Activated CD4-positive, CD25-positive, alpha-beta regulatory T cell treated with anti-CD3 and anti-CD28 coated beads, Interleukin-2, amount 50 U/mL, for 24 hours (primary cell): ENCODE data around the gene CHST11.

Source experiments
- ATAC-seq, 2 donors: fragments of 150-1000 bp; cut with Tn5 transposase; one replicate each; pipeline ENCODE4 v1.10.0; 2021; ENCODE audit warnings: mild to moderate bottlenecking in 1 of 2, moderate library complexity in 1 of 2

CHST11 gene

DNA sequence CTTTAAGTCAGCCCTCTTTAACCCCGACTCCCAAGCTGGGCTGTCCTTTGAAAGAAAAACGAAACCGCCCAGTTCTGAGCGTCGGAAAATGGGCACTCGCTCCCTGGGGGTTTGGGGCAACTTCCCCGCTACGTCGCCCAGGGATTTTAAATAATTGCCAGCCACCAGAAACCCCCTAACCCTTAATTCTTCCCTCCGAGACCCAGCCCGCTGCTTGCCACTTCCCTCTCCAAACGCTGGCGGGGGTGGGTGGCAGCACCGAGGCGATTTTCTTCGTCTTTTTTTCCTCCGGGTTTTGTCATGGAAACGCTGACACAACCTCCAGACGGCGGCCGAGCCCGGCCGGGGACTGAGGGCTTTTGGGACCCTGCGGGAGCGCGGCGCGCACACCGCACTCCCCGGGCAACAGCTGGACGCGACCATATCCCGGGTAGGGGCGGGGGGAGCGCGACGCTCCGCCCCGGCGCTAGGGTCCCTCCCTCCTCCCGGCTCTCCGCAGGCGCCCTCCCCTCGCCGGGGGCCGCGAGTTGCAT is at the start of gene CHST11:
CHST11 (plus strand) TSS at position 532 of the 533 bp plus-strand sequence.
- ATAC-seq = peak; percentile 73 to 74

GRCh38 chr12:104407438-104407837 is 49.3 kb upstream of the CHST11 start:
- no peak for ATAC-seq

DNA sequence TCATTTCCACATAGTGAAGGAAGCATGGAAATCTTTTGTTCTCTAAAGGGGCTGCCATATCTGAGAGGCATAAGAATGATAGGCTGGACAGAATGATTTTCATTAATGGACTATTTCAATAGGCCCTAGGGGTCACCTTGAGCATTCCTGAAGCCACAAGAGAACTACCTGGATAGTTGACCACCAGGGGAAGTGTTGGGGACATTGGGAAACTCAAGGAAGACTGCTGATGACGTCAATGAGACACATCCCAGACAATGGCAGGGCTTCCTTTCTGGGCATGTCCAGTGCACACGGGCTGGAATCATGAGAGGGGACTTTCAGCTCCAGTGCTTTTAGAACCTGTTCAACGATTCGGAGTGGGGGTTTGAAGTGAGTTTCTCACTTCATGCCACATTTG is 48.8 kb upstream of the CHST11 start:
- no peak for ATAC-seq

- ATAC-seq = no peak
Observed at GRCh38 chr12:104410326-104410725, 46.4 kb upstream of the CHST11 start.

- no peak for ATAC-seq
Observed at GRCh38 chr12:104410786-104411185, 46.0 kb upstream of the CHST11 start.

DNA sequence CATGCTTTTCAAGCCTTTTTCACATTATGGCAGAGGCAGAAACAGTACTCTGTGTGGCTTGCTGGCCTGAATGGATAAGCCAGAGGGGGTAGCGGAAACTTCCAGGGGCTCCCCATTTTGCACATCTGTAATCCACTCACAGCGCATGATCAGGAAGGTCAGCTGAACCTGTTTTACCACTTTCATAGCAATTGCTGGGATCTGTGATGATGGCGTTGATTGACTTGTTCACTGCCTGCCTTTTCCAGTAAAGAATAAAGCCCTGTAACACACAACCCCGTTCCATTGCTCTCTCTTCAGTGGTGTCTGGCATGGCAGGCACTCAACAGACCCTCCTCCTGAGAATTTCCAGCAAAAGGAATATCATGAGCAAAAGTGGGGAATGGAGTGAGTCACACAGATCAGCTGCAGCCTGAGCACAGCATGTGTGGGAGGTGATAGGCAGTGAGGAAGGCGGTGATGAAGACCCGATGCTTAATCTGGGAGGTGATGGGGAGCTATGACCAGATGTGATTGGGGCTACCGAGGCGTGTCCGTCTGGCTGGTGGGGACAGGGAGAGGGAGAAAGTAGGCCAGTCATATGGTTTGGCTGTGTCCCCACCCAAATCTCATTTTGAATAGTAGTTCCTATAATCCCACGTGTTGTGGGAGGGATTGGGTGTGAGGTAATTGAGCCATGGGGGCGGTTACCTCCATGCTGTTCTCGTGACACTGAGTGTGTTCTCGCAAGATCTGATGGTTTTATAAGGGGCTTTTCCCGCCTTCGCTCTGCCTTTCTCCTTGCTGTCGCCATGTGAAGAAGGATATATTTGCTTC is 44.7 kb upstream of the CHST11 start:
- ATAC-seq = no peak

- ATAC-seq = no peak
Observed at GRCh38 chr12:104412681-104413080, 44.1 kb upstream of the CHST11 start.

- no peak for ATAC-seq
Observed at GRCh38 chr12:104413330-104413729, 43.4 kb upstream of the CHST11 start.

- no peak for ATAC-seq
Observed at GRCh38 chr12:104414581-104415341, 42.0 kb upstream of the CHST11 start.

- ATAC-seq = no peak
Observed at GRCh38 chr12:104415342-104415980, 41.3 kb upstream of the CHST11 start.

DNA sequence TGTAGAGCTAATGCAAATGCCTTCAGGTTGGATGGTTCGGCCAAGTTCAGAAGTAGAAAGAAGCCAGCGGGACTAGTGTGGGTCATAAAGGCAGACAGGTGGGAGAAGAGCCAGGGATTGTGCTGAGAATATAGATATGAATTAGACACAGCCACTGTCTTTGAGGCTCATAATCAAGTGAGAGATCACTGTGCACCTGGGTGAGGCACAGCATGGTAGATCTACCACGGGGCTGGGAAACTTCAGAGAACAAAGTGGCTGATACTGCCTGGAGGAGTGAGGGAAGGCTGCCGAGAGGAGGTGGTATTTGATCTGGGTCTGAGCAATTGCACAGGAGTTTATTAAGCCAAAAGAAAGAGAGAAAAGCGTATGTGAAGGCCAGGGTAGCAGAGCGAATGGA is 40.6 kb upstream of the CHST11 start:
- ATAC-seq = no peak

DNA sequence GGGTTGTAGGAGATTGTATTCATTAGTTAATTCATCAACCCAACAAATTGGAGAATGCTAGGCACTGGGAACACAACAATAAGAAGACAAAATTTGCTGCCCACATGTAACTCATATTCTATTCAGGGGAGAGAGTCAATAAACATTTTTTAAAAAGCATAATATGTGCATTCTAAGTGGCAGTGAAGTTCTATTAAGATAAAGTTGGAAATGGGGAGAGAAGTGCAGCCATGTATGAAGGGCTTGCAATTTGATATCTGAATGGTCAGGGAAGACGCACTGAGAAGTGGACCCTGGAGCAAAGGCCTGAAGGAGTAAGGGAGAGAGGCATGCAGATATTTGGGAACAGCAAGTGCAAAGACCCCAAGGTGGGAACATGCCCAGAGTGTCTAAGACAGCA is 40.2 kb upstream of the CHST11 start:
- ATAC-seq = no peak

GRCh38 chr12:104419717-104420116 is 37.0 kb upstream of the CHST11 start:
- ATAC-seq = no peak

DNA sequence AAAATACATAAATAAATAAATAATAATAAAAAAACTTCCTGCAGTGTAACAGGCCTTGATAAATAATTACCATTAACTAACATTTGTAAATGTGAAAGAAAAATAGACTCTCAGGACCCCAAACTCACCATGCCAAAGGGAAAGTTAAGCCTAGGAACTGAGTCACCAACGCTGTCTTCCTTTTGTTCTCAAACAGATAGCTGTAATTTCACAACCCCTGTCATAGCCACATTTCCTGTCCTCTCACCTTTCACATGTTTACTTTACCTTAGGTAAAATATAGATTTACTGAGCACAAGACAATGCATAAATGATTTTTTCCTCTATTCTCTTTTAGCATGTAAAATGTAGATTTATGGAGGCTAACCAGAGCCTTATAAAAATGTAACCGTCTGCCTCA is 35.9 kb upstream of the CHST11 start:
- ATAC-seq = peak; percentile 83

- ATAC-seq = no peak
Observed at GRCh38 chr12:104421343-104421742, 35.4 kb upstream of the CHST11 start.

- no peak for ATAC-seq
Observed at GRCh38 chr12:104422441-104422840, 34.3 kb upstream of the CHST11 start.

DNA sequence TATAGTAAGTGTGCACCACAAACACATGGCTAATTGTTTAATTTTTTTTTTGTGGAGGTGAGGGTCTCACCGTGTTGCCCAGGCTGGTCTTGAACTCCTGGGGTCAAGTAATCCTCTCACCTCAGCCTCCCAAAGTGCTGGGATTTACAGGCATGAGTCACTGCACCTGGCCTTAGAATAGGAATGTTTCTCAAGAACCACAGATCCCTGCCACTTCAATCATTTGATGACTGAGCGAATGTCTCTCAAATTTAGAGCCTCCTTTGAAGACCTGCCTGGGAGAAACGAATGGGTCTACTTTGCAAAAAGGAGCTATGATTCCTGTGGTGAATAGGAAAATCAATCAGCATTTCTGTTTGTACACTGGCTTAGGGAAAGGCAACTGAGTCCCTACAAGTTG is 33.5 kb upstream of the CHST11 start:
- ATAC-seq = no peak

DNA sequence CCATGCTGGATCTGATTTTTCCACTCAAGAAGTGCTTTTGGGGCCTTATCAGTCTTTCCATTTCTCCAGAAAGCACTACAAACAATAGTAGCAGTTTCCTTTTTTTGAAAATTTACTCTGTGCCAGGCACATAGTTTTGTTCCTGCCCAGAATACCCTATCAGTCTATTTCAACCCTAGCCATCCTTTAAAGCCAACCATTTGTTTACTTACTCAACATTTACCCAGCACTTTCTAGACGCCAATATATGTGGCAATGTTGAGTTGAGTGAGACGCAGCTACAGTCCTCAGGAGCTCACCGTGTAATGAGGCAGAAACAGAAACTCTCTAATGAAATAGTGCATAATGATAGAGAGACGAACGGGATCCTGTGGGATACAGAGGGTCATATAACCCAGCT is 32.9 kb upstream of the CHST11 start:
- ATAC-seq = no peak

GRCh38 chr12:104424955-104425354 is 31.8 kb upstream of the CHST11 start:
- ATAC-seq = no peak

DNA sequence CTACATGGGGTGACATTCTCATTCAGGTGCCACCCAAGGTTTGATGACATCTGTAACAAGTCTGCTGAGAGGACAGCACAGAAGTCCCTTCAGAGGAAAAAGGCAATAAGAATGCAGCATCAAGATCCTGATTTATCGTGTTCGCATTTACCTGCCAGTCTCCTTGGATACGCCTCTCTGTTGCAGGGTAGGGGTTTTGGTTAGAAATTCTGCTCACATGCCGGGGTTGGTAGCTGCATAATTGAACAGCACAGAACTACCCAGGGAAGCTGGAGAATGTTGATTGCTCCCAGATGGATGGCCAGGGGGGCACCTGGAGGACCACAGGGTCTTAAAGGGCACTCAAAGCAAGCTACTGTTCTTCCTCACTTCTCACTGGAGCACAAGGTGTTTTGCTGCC is 31.1 kb upstream of the CHST11 start:
- ATAC-seq = no peak

- peak; percentile 27 to 28 for ATAC-seq
Observed at GRCh38 chr12:104426926-104427546, 29.7 kb upstream of the CHST11 start.

DNA sequence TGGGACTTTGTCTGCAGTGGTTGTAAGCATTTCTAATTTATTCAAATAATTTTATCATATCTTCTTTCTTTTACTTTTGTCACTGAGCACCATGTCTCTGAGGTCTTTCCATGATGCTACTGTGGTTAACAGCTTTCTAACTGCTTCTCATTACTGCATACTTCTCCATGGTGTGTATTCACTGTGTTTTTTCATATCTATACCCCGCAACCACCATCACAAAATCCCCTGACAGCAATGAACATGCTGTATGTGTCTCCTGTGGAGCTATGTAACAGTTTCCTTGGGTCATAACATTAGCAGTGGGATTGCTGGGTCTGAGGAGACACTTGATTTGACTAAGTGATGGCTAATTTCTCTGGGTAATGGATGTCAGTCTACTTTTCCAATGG is 29.2 kb upstream of the CHST11 start:
- ATAC-seq = peak; percentile 67 to 87

DNA sequence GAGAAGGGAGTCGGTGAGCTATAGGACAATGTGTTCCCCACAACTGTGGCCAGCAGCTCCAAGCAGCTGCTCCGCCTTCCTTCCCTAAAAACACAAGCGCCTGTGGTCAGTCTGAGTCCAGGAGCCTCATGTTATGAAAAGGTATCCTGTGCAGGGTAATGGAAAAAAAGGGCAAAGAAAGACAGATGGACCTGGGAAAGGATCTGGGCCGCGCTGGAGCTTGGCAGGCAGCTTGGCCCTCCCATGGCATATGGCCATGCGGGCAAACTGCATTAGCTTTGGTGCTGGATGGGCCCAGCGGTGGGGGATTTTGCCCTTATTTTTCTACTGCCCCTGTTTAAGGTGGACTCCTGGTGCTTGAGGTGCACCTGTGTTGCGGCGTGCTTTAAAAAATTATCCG is 23.7 kb upstream of the CHST11 start:
- no peak for ATAC-seq
